ENCODE measurements around the gene MS4A10. TPM values are rescaled to one million over a fixed set of nuclear protein-coding genes. Genes with fewer than 3 reads are reported as not detected.

Gene MS4A10
- polyA plus RNA-seq, 3 donors, result not detected

GRCh38 chr11:60809691-60810090, 24.6 kb downstream of the MS4A10 start:
- intact Hi-C loops (cut with micrococcal nuclease), result no loop called here
- Histone ChIP-seq H3K27me3 (ENCODE audit: control insufficient read depth in 2 of 2, insufficient read depth in 2 of 2, low read length in 2 of 2) (no peaks in the 10 kb centered on the region), H3K9ac (ENCODE audit: insufficient read depth, low read length, poor library complexity, severe bottlenecking) (no peak overlapping the region), H3K9me3 (replicated peaks in 1 of 2; ENCODE audit: control insufficient read depth in 1 of 2, insufficient read depth in 1 of 2, low read length in 2 of 2) (no peaks in the 10 kb centered on the region), H3K4me1 (ENCODE audit: control insufficient read depth in 1 of 2, insufficient read depth in 2 of 2, low read length in 2 of 2) (peaks cover 0 to 8% of the 10 kb centered on the region in 2 donors), H3K4me2 (replicated peaks; ENCODE audit: extremely low read depth, low read length, poor library complexity, severe bottlenecking) (no peak overlapping the region), H3K27ac (ENCODE audit: low read depth in 1 of 2, low read length in 2 of 2) (no peak overlapping the region), H3K79me2 (ENCODE audit: insufficient read depth, low read length) (no peaks in the 10 kb centered on the region), H2AFZ (ENCODE audit: insufficient read depth, low read depth, low read length, poor library complexity, severe bottlenecking) (no peak overlapping the region), H4K20me1 (ENCODE audit: insufficient read depth, low read length) (no peaks in the 10 kb centered on the region), H3K4me3 (replicated peaks in 1 of 3; ENCODE audit: low read depth in 2 of 3, low read length in 3 of 3) (no peak overlapping the region), H3K36me3 (replicated peaks in 1 of 2; ENCODE audit: control insufficient read depth in 1 of 2, insufficient read depth in 2 of 2, low read length in 2 of 2) (no peaks in the 10 kb centered on the region)
- H3K4me3 Mint-ChIP-seq, result no peak overlapping the region
- DNase-seq, result no peak
- H3K36me3 Mint-ChIP-seq, result no peaks in the 10 kb centered on the region
- H3K27ac Mint-ChIP-seq, result no peak overlapping the region
- peaks cover 0 to 3% (median 0%) of the 10 kb centered on the region in 7 donors for H3K9me3 Mint-ChIP-seq
- H3K4me1 Mint-ChIP-seq, result peaks cover 11% of the 10 kb centered on the region
- peaks cover 4 to 13% (median 9%) of the 10 kb centered on the region in 3 donors for H3K27me3 Mint-ChIP-seq (ENCODE audit: low read depth in 3 of 3)
- no peak for TF ChIP-seq CTCF (IDR thresholded peaks at IDR 0.05)
- 97% methylated on average over 7 of the region's 11 CpGs for WGBS (ENCODE audit: insufficient coverage)

GRCh38 chr11:60810151-60810550, 25.0 kb downstream of the MS4A10 start:
- Mint-ChIP-seq H3K4me1 (peaks cover 11% of the 10 kb centered on the region), H3K4me3 (no peak overlapping the region), H3K27me3 (ENCODE audit: low read depth in 3 of 3) (peaks cover 4 to 13% (median 11%) of the 10 kb centered on the region in 3 donors), H3K27ac (no peak overlapping the region), H3K36me3 (no peaks in the 10 kb centered on the region), H3K9me3 (peaks cover 0 to 4% (median 0%) of the 10 kb centered on the region in 7 donors)
- no peak for TF ChIP-seq CTCF (IDR thresholded peaks at IDR 0.05)
- no peaks in the 10 kb centered on the region for H3K9me3 ChIP-seq (replicated peaks in 1 of 2; ENCODE audit: control insufficient read depth in 1 of 2, insufficient read depth in 1 of 2, low read length in 2 of 2)
- DNase-seq, result no peak
- H3K9ac ChIP-seq (ENCODE audit: insufficient read depth, low read length, poor library complexity, severe bottlenecking), result no peak overlapping the region
- WGBS (ENCODE audit: insufficient coverage), result 95% methylated on average over 4 of the region's 4 CpGs
- no peak overlapping the region for H3K4me3 ChIP-seq (replicated peaks in 1 of 3; ENCODE audit: low read depth in 2 of 3, low read length in 3 of 3)
- H3K36me3 ChIP-seq (replicated peaks in 1 of 2; ENCODE audit: control insufficient read depth in 1 of 2, insufficient read depth in 2 of 2, low read length in 2 of 2), result no peaks in the 10 kb centered on the region
- no peak overlapping the region for H3K4me2 ChIP-seq (replicated peaks; ENCODE audit: extremely low read depth, low read length, poor library complexity, severe bottlenecking)
- no peaks in the 10 kb centered on the region for H4K20me1 ChIP-seq (ENCODE audit: insufficient read depth, low read length)
- no peaks in the 10 kb centered on the region for H3K27me3 ChIP-seq (ENCODE audit: control insufficient read depth in 2 of 2, insufficient read depth in 2 of 2, low read length in 2 of 2)
- no peak overlapping the region for H3K27ac ChIP-seq (ENCODE audit: low read depth in 1 of 2, low read length in 2 of 2)
- intact Hi-C loops (cut with micrococcal nuclease), result no loop called here
- H3K79me2 ChIP-seq (ENCODE audit: insufficient read depth, low read length), result no peaks in the 10 kb centered on the region
- no peak overlapping the region for H2AFZ ChIP-seq (ENCODE audit: insufficient read depth, low read depth, low read length, poor library complexity, severe bottlenecking)
- peaks cover 0 to 8% of the 10 kb centered on the region in 2 donors for H3K4me1 ChIP-seq (ENCODE audit: control insufficient read depth in 1 of 2, insufficient read depth in 2 of 2, low read length in 2 of 2)

Measured in CD14-positive monocyte (primary cell).